K562 (cell line): ENCODE results near the gene ACTN3. TPM values are rescaled to one million over a fixed set of nuclear protein-coding genes. Genes with fewer than 3 reads are reported as not detected.
"Not testable (repeated sequence)": the region's sequence is repeated elsewhere in the genome, so short reads cannot be mapped to it uniquely, and the experiment has no call there.

Experiments used
- ATAC-seq: fragments of 200-7000 bp; cut with Tn5 transposase; 3 replicates; pipeline ENCODE4 v1.9.1; 2020; ENCODE audit warnings: moderate library complexity
- BruUV-seq: library from RNA; stranded (reverse); fragments of 400-500 nt; replicated peaks from 2 replicates; lab custom pipeline; 2021; lab: Mats Ljungman, UMichigan
- CTCF ChIA-PET: fragments of 300-600 bp; formaldehyde crosslinking; extraction: SDS; loops from one replicate; lab custom pipeline; 2021; ENCODE audit warnings: low intra/inter-chr PET ratio; lab: Yijun Ruan, JAX
- POLR2A ChIA-PET: fragments of 300-600, 350-650 bp; sonication (Branson Sonifier 250); formaldehyde crosslinking; extraction: SDS; loops from one replicate; lab custom pipeline; 2021; ENCODE audit warnings: antibody characterized with exemption, inconsistent platforms; lab: Yijun Ruan, JAX
- DNase-seq, 4 experiments: peaks; one replicate each; pipeline versions ENCODE4 v3.0.0 to v3.0.0-alpha.2; 2011 to 2018; ENCODE audit warnings: low spot score in 3 of 4, mixed read lengths in 3 of 4; ENCODE audit errors: extremely low read depth in 1 of 4
- FAIRE-seq: peaks from 2 replicates; lab custom pipeline; 2011; peaks lifted over from hg19 to GRCh38; lab: Jason Lieb, UNC
- H2AFZ ChIP-seq: 2 replicates; pipeline ENCODE4 v1.6.0; 2011; ENCODE audit warnings: low read depth, low read length, control low read depth, inconsistent platforms
- H3K27ac ChIP-seq: fragments of 200-600 bp; 3 replicates; pipeline ENCODE4 v1.8.0; 2011; ENCODE audit warnings: low read depth, mild to moderate bottlenecking, control low read depth, inconsistent platforms, low read length, moderate library complexity, mixed read lengths; ENCODE audit errors: extremely low read depth
- H3K27me3 ChIP-seq, 2 experiments: fragments of 300-600 bp in 1 of 2; 2 replicates in 1 of 2; 3 replicates in 1 of 2; pipeline versions ENCODE4 v1.6.0 to v1.8.0; 2011; ENCODE audit warnings: inconsistent platforms in 2 of 2, low read length in 2 of 2, mild to moderate bottlenecking in 1 of 2, mixed read lengths in 1 of 2, moderate library complexity in 1 of 2; ENCODE audit not compliant: control insufficient read depth in 2 of 2, insufficient read depth in 2 of 2
- H3K36me3 ChIP-seq: fragments of 300-600 bp; 3 replicates; pipeline ENCODE4 v1.8.0; 2011; ENCODE audit warnings: mild to moderate bottlenecking, low read length, inconsistent platforms; ENCODE audit not compliant: control insufficient read depth, insufficient read depth
- H3K4me1 ChIP-seq, 2 experiments: fragments of 200-600 bp in 1 of 2; replicated peaks in 1 of 2; 2 replicates in 1 of 2; 3 replicates in 1 of 2; pipeline versions ENCODE4 v1.5.1 to v1.8.0; 2011; ENCODE audit warnings: inconsistent platforms in 2 of 2, low read length in 2 of 2, mild to moderate bottlenecking in 1 of 2, mixed read lengths in 1 of 2, moderate library complexity in 1 of 2; ENCODE audit not compliant: control insufficient read depth in 2 of 2, insufficient read depth in 2 of 2
- H3K4me2 ChIP-seq: 2 replicates; pipeline ENCODE4 v1.6.1; 2011; ENCODE audit warnings: low read length, control low read depth, inconsistent platforms, mixed read lengths; ENCODE audit not compliant: insufficient read depth
- H3K4me3 ChIP-seq: fragments of 200-600 bp; sonication (generic), shearing (Covaris generic); 2 replicates; pipeline ENCODE4 v1.5.1; 2016; ENCODE audit warnings: control low read depth, inconsistent platforms
- H3K79me2 ChIP-seq: fragments of 200-600 bp; 3 replicates; pipeline ENCODE4 v1.8.0; 2011; ENCODE audit warnings: low read length, inconsistent platforms; ENCODE audit not compliant: control insufficient read depth, insufficient read depth
- H3K9ac ChIP-seq, 2 experiments: 2 replicates each; pipeline versions ENCODE4 v1.6.0 to v1.6.1; 2011; ENCODE audit warnings: low read depth in 2 of 2, low read length in 2 of 2, control low read depth in 1 of 2, inconsistent platforms in 1 of 2, mild to moderate bottlenecking in 1 of 2, mixed read lengths in 1 of 2; ENCODE audit not compliant: insufficient read depth in 1 of 2
- H3K9me1 ChIP-seq: one replicate; pipeline ENCODE4 v1.6.0; 2011; ENCODE audit warnings: inconsistent platforms, mild to moderate bottlenecking, low read length, moderate library complexity; ENCODE audit not compliant: control insufficient read depth, insufficient read depth
- H3K9me3 ChIP-seq: replicated peaks from 2 replicates; pipeline ENCODE4 v1.5.1; 2011; ENCODE audit warnings: low read depth, low read length, inconsistent platforms; ENCODE audit not compliant: control insufficient read depth, insufficient read depth
- H4K20me1 ChIP-seq: replicated peaks from 2 replicates; pipeline ENCODE4 v1.6.1; 2011; ENCODE audit warnings: low read length, inconsistent platforms, mixed read lengths; ENCODE audit not compliant: control insufficient read depth, insufficient read depth
- E2F8 ChIP-seq: fragments of 450-650 bp; IDR thresholded peaks from 2 replicates; pipeline ENCODE4 v1.7.1; 2018; ENCODE audit warnings: mild to moderate bottlenecking, low read depth; ENCODE audit not compliant: partially characterized antibody
- HNRNPH1 ChIP-seq: fragments of 200-400 bp; formaldehyde crosslinking; optimal IDR thresholded peaks from 2 replicates; pipeline ENCODE3; 2017; ENCODE audit warnings: low read depth, mild to moderate bottlenecking, low read length, moderate library complexity
- KHSRP ChIP-seq: fragments of 450-650 bp; IDR thresholded peaks from 2 replicates; pipeline ENCODE4 v1.6.1; 2017
- PRMT5 ChIP-seq: sonication (generic); formaldehyde crosslinking; IDR thresholded peaks from 2 replicates; pipeline ENCODE4 v1.5.0; 2020; ENCODE audit warnings: missing genetic modification reagents
- THRAP3 ChIP-seq: fragments of 450-650 bp; IDR thresholded peaks from 2 replicates; pipeline ENCODE4 v1.6.1; 2016; ENCODE audit warnings: mild to moderate bottlenecking, inconsistent platforms, borderline replicate concordance
- YY1 ChIP-seq, 3 experiments: IDR thresholded peaks; 2 replicates each; pipeline ENCODE4 v1.6.1; 2011; ENCODE audit warnings: low read length in 2 of 3, mild to moderate bottlenecking in 2 of 3, moderate library complexity in 2 of 3, borderline replicate concordance in 1 of 3, control low read depth in 1 of 3, low read depth in 1 of 3; ENCODE audit not compliant: insufficient read depth in 3 of 3, insufficient replicate concordance in 2 of 3, control insufficient read depth in 1 of 3, insufficient read length in 1 of 3; ENCODE audit errors: extremely low read depth in 1 of 3
- ZNF121 ChIP-seq: sonication (generic); formaldehyde crosslinking; conservative IDR thresholded peaks from 2 replicates; pipeline ENCODE4 v1.8.0; 2022; ENCODE audit warnings: missing genetic modification reagents
- ZNF24 ChIP-seq: fragments of 450-650 bp; IDR thresholded peaks from 2 replicates; pipeline ENCODE4 v1.6.1; 2016
- ZNF644 ChIP-seq: fragments of 200-800 bp; sonication (Bioruptor generic); IDR thresholded peaks from 2 replicates; pipeline ENCODE4 v1.6.1; 2016; ENCODE audit warnings: low read depth, missing genetic modification characterization, missing compliant biosample characterization
- WGBS: fragments of 100-300 bp; shearing (Covaris generic); methylation state at CpG from one replicate; pipeline ENCODE4 v1.1.6; 2016; ENCODE audit warnings: low coverage, mixed read lengths; ENCODE audit not compliant: insufficient coverage; ENCODE audit errors: missing lambda C conversion rate; 5-methylcytosine and 5-hydroxymethylcytosine counted together
- in situ Hi-C: fragments of 300-500 bp; cut with MboI; formaldehyde crosslinking; loops from 4 replicates; pipeline ENCODE4 v1.15.0; 2018; ENCODE audit warnings: inconsistent platforms, mixed read lengths
- intact Hi-C: fragments of 100-400 bp; cut with micrococcal nuclease; formaldehyde crosslinking; loops from 2 replicates; pipeline ENCODE4 v1.14.2; 2022
- polyA plus RNA-seq, 8 experiments: library from polyadenylated mRNA; depleted of rRNA in 4 of 8; stranded (reverse) in 5 of 8; unstranded in 3 of 8; fragments of >200 nt; fragmentation: Nextera tagmentation in 2 of 8; fragmentation: Illumina TruSeq in 1 of 8; extraction: Ambion mirVana in 2 of 8; extraction: Trizol in 1 of 8; gene quantifications; 2 replicates each; pipeline versions ENCODE4 v1.2.1 to v1.2.3, GENCODE V29; 2011 to 2014; ENCODE audit warnings: inconsistent platforms in 1 of 8, missing spikeins in 1 of 8
- total RNA-seq, 7 experiments: library from RNA; depleted of rRNA in 6 of 7; stranded (reverse); fragments of >200 nt in 6 of 7; fragmentation: Illumina TruSeq in 2 of 7; extraction: Trizol in 2 of 7; gene quantifications; 2 replicates each; pipeline versions ENCODE4 v1.2.1 to v1.2.3, GENCODE V29; 2011 to 2021; ENCODE audit warnings: low replicate concordance in 1 of 7

The ACTN3 gene
- total and polyA plus RNA-seq, 9 of the 15 experiments (the other 6 are each of a cell fraction or from before 2014, with no cell fraction given): not detected

GRCh38 chr11:66606608-66607007 is 59.9 kb downstream of the ACTN3 start:
- 92% methylated on average over 3 of the region's 3 CpGs for WGBS
- H3K9ac ChIP-seq, H2AFZ ChIP-seq, FAIRE-seq, H4K20me1 ChIP-seq, H3K9me1 ChIP-seq, CTCF ChIA-PET, H3K4me2 ChIP-seq, H3K9me3 ChIP-seq, intact Hi-C loops, H3K27ac ChIP-seq, H3K27me3 ChIP-seq, DNase-seq, H3K79me2 ChIP-seq, H3K4me3 ChIP-seq, ATAC-seq, BruUV-seq, in situ Hi-C loops: not testable (repeated sequence)
- POLR2A ChIA-PET: interaction anchor here (0.7 to 5.3 kb wide), 5 partner anchors 9 to 24 kb away, joined by 3 to 34 read pairs (median 3); partner anchors contain the start of genes CCDC87, CCS and RBM14
- peaks cover 3 to 12% of the 10 kb centered on the region in 2 experiments; a peak in 4 of 5 replicates for H3K4me1 ChIP-seq
- H3K36me3 ChIP-seq: peaks cover 29% of the 10 kb centered on the region; the same call in 2 of the 3 replicates

DNA sequence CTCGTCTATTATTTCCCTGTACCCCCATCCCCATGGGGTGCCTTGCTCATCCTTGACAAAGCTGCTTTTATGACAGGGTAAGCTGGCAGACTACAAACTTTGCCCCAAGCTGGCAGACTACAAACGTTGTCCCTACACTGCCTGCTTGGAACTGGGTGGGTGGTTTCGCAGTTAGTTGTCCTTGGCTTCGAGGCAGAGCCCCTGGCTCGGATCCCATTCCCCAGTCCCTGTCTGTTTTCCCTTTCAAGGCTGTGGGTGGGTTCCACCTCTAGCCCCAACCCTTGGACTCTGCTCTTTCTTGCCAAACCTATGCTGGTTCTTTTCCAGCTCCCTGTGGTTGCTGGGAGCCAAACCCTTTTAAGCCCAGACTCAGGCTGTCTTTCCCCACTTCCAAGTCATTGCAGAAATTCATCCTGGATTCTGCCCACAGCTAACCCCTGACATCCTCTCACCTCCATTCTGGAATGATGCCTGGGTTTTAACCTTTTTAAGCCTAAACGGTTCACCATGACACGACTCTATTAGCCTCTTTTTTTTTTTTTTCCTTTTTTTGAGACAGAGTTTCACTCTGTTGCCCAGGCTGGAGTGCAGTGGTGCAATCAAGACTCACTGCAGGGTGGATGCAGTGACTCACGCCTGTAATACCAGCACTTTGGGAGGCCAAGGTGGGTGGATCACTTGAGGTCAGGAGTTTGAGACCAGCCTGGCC is 60.6 kb downstream of the ACTN3 start:
- FAIRE-seq: no peak
- no TSS peak for BruUV-seq
- Histone ChIP-seq H3K27ac (no peak overlapping the region), H3K9me1 (no peaks in the 10 kb centered on the region), H3K4me1 (peaks cover 3 to 12% of the 10 kb centered on the region in 2 experiments; a peak in 4 of 5 replicates), H4K20me1 (no peaks in the 10 kb centered on the region), H2AFZ (no peak overlapping the region), H3K9ac (no peak overlapping the region), H3K36me3 (peaks cover 24% of the 10 kb centered on the region; the same call in 2 of the 3 replicates), H3K4me2 (no peak overlapping the region), H3K4me3 (no peak overlapping the region), H3K9me3 (no peaks in the 10 kb centered on the region; the same call in 1 of the 2 replicates), H3K79me2 (no peaks in the 10 kb centered on the region), H3K27me3 (no peaks in the 10 kb centered on the region)
- DNase-seq: no peak
- CTCF ChIA-PET: no interaction called here
- POLR2A ChIA-PET: interaction anchor here (0.7 to 5.3 kb wide), 5 partner anchors 9 to 23 kb away, joined by 3 to 34 read pairs (median 3); partner anchors contain the start of genes CCDC87, CCS and RBM14
- no peak for ATAC-seq
- 61% methylated on average over 8 of the region's 8 CpGs for WGBS
- in situ Hi-C loops: no loop called here
- intact Hi-C loops: no loop called here
- TF ChIP-seq YY1 (IDR thresholded peaks at IDR 0.05; ENCODE audit: borderline replicate concordance in 1 of 3, control insufficient read depth in 1 of 3, extremely low read depth in 1 of 3, insufficient read depth in 3 of 3, insufficient read length in 1 of 3, insufficient replicate concordance in 2 of 3, low read depth in 1 of 3, low read length in 2 of 3) (no peak), E2F8 (no peak), PRMT5 (CRISPR knock-in tag) (no peak), THRAP3 (no peak), KHSRP (no peak), ZNF644 (tag) (no peak), HNRNPH1 (no peak), ZNF121 (CRISPR knock-in tag) (no peak), ZNF24 (no peak)
